Colonic mucosa (tissue), 4 donors: ENCODE measurements around the gene HDAC2. TPM values are rescaled to one million over a fixed set of nuclear protein-coding genes. Genes with fewer than 3 reads are reported as not detected.

Experiments
- DNase-seq: peaks from one replicate; pipeline ENCODE4 v3.0.0-alpha.2; 2020
- H3K27ac ChIP-seq: fragments of 200-600 bp; one replicate; pipeline ENCODE4 v1.8.0; 2021
- H3K27me3 ChIP-seq: fragments of 200-600 bp; one replicate; pipeline ENCODE4 v1.8.0; 2021
- H3K36me3 ChIP-seq: fragments of 200-600 bp; one replicate; pipeline ENCODE4 v1.8.0; 2021
- H3K4me1 ChIP-seq: fragments of 200-600 bp; one replicate; pipeline ENCODE4 v1.8.0; 2021; ENCODE audit warnings: mild to moderate bottlenecking
- H3K4me3 ChIP-seq: fragments of 200-600 bp; one replicate; pipeline ENCODE4 v1.8.0; 2021
- H3K9ac ChIP-seq, 2 donors: one replicate each; pipeline ENCODE4 v1.7.0; 2013; ENCODE audit warnings: control low read depth in 2 of 2, low read depth in 2 of 2, low read length in 2 of 2
- H3K9me3 ChIP-seq: fragments of 200-600 bp; one replicate; pipeline ENCODE4 v1.8.0; 2021
- CTCF ChIP-seq: fragments of 200-600 bp; IDR thresholded peaks from one replicate; pipeline ENCODE4 v1.8.0; 2022; ENCODE audit warnings: antibody characterized with exemption, mild to moderate bottlenecking
- intact Hi-C: fragments of 100-400 bp; cut with DNase I; formaldehyde crosslinking; loops from one replicate; pipeline ENCODE4 v1.14.1; 2022
- total RNA-seq, 2 donors: library from RNA; stranded (reverse); fragmentation: NEBNext Ultra II Directional in 1 of 2; extraction: Animal tissue kit (Norgen Biotek cat#: 25700) in 1 of 2; gene quantifications; one replicate each; pipeline ENCODE4 v1.2.1, GENCODE V29; 2021
- donor health status: healthy.
- donor health status: DM: no; HTN: no; CAD: no.
- donor health status: DM: no; HTN: no; CAD: no.

The HDAC2 gene
- total RNA-seq, 2 donors from 2014 or later: 79.8 to 95.0 TPM

DNA sequence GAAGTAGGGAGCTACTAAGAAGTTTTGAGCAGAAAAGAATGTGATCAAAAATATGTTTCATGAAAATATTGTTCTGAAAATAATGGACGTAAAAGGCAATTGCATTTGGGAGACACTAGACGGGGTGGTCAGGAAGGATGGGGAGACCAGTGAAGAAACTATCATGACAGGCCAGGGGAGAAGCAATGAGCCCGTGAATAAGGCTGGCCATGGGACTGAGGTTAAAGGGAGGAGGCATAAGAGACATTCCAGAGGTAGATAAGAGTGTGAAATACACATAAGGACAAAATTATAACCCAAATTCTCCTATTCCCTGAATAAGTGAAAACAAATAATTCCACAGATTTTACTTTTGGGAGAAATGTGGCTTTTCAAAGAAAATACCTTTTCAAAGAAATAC is 62.1 kb downstream of the HDAC2 start:
- no peak overlapping the region for H3K9ac ChIP-seq
- no peaks in the 10 kb centered on the region for H3K4me1 ChIP-seq
- H3K27ac ChIP-seq: no peak overlapping the region
- intact Hi-C loops: loop anchor here (5.0 kb wide), 1 partner anchor 1126 kb away; no protein-coding TSS in a partner anchor
- H3K4me3 ChIP-seq: no peak overlapping the region
- H3K36me3 ChIP-seq: no peaks in the 10 kb centered on the region
- no peak for DNase-seq
- H3K9me3 ChIP-seq: no peaks in the 10 kb centered on the region
- TF ChIP-seq CTCF: no peak
- no peaks in the 10 kb centered on the region for H3K27me3 ChIP-seq

DNA sequence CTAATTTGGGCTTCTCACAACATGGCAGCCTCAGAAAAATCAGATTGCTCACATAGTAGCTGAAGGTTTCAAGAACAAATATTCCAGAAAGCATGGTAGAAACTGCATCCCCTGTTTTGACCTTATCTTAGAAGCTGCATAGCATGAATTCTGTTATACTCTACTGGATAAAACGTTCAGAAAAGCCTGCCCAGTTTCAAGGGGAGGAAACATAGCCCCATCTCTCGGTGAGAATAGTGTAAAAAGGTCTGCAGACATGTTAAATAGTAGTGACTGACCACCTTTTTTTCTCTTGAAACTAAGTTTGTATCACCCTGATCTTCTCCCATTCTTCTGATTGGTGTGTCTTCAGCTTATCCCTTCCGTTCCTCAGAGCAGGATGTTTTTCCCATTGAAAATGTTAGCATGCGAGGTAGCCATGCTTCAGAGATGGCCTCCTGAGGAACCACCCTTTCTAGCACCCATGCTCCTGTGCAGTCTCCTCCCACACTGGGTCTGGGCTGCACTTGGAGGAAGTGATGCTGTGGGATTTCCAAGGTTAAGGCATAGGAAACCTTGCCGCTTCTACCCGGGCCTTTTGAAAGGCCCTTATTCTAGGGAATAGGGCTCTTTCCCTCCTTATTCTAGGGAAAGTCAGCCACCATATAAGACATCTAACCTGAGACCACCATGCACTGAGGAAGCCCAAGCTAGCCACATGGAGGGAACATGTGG is 63.7 kb downstream of the HDAC2 start:
- H3K4me3 ChIP-seq: no peak overlapping the region
- no peak overlapping the region for H3K27ac ChIP-seq
- no peak for DNase-seq
- H3K36me3 ChIP-seq: no peaks in the 10 kb centered on the region
- no peak for TF ChIP-seq CTCF
- no peaks in the 10 kb centered on the region for H3K27me3 ChIP-seq
- peaks cover 2% of the 10 kb centered on the region for H3K4me1 ChIP-seq
- H3K9me3 ChIP-seq: no peaks in the 10 kb centered on the region
- H3K9ac ChIP-seq: no peak overlapping the region
- intact Hi-C loops: loop anchor here (5.0 kb wide), 1 partner anchor 1125 kb away; no protein-coding TSS in a partner anchor

- Histone ChIP-seq H3K36me3 (no peaks in the 10 kb centered on the region), H3K4me3 (no peak overlapping the region), H3K4me1 (peaks cover 6% of the 10 kb centered on the region), H3K9ac (no peak overlapping the region), H3K27ac (no peak overlapping the region), H3K9me3 (no peaks in the 10 kb centered on the region), H3K27me3 (no peaks in the 10 kb centered on the region)
- TF ChIP-seq CTCF: no peak
- intact Hi-C loops: no loop called here
- DNase-seq: peak; percentile 46
Observed at GRCh38 chr6:113903666-113904330, 67.2 kb downstream of the HDAC2 start.

DNA sequence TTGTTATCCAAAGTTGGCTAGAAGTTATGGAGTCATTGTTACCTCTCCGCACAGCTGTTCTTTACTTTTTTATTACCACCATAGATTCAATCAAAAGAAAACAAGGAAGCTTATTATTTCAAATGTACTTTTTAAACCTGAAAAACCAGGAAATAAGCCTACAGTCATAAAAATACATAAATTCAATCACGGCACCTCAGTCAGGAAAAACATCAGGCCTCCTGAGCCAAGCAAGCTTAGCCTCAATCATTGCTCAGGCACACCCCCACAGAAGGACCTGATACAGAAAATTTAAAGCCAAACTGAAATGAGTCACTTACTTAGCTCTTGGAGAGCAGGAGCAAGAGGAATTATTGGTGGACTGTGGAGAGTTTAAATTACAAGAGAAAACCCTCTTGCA is 69.5 kb downstream of the HDAC2 start:
- intact Hi-C loops: no loop called here
- DNase-seq: no peak
- H3K4me3 ChIP-seq: no peak overlapping the region
- no peak overlapping the region for H3K27ac ChIP-seq
- H3K9me3 ChIP-seq: no peaks in the 10 kb centered on the region
- no peak overlapping the region for H3K9ac ChIP-seq
- H3K4me1 ChIP-seq: peaks cover 6% of the 10 kb centered on the region
- H3K36me3 ChIP-seq: no peaks in the 10 kb centered on the region
- H3K27me3 ChIP-seq: no peaks in the 10 kb centered on the region
- no peak for TF ChIP-seq CTCF

DNA sequence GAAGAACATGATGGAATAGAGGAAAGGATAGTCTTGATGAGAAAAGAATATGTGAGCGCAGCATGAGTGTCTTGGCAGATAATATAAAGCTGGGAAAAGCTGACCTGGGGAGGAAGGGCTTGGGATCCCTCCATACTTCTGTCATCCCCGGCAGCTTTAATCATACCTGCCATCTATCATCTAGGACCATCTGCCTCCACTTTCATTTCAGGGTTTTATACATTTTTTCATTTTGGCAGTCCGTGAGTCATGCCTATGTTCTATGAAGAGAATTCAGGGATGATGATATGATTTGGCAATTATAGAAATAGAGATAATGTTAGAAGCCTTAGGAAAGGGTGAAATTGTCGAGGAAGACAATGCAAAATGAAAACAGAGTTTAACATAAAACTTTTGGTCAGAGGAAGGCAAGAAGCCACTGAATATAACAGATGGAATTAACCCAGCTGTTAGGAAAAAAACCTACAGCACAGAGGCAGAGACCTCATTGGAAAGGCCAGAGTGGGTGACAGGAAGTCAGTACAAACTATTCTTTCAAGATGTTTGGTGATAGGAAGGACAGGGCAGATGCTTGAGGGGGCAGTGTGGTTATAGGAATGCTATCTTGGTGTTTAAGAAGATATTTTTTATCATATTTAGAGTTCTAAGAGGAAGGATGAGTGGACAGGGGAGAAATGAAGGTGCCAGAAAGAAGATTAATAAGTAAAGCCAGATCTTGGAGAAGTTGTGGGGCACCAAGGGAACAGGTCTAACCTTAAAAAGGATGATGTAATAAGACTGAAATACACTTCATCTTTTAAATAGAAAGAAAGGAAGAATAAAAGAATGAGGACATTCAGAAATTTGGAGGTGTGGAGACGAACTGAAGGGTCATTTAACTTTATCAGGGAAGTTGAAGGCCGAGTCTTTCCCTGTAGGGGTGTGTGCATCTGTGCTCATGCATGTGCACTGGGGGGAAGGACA is 76.0 kb downstream of the HDAC2 start:
- intact Hi-C loops: no loop called here
- no peak for TF ChIP-seq CTCF
- Histone ChIP-seq H3K9me3 (no peaks in the 10 kb centered on the region), H3K4me3 (no peak overlapping the region), H3K27ac (no peak overlapping the region), H3K27me3 (no peaks in the 10 kb centered on the region), H3K36me3 (no peaks in the 10 kb centered on the region), H3K4me1 (no peaks in the 10 kb centered on the region), H3K9ac (no peak overlapping the region)
- no peak for DNase-seq
